COLO829 (cell line): Measurements from ENCODE around the gene SYPL2.
"Not testable (repeated sequence)": the region's sequence is repeated elsewhere in the genome, so short reads cannot be mapped to it uniquely, and the experiment has no call there.

Experiments used
- DNase-seq: peaks from one replicate; pipeline ENCODE4 v3.0.0; 2012; ENCODE audit warnings: low spot score

SYPL2 gene

DNA sequence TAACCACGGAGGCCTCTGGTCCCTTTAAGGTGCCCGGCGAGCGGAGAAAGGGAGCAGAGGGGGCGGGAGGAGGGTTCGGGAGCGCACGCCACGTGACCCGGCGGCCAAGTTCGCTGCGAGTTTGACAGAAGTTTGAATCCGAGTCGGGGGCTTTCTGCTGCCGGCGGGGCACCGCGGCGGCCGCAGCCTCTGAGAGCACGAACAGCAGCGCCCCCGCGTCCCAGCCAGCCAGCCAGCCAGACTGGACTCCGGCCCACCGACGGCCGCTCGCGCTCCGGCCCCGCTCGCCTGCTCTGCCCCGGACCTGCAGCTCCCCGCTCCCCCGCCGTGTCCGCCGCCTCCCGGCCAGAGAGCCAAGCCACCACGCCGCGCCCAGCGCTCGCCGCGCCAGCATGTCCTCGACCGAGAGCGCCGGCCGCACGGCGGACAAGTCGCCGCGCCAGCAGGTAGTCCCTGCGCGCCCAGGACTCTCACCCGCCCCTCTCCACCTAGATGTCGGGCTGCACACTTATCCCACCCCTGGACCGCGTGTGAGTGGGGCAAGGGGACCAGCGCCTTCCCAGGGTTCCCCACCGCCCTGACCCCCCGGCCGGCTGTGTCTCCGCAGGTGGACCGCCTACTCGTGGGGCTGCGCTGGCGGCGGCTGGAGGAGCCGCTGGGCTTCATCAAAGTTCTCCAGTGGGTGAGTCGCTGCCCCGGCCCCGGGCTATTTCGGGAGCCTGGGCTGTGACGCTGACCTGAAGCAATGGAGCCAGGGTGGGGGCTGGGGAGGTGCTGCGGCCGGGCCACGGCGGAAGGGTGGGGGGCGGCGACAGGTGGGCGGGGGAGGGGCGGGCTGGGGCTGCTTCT is at the start of gene SYPL2:
SYPL2 (plus strand) TSS at position 95 of the 849 bp plus-strand sequence; CDS start at position 393, 298 bp downstream.
- no peak for DNase-seq

DNA sequence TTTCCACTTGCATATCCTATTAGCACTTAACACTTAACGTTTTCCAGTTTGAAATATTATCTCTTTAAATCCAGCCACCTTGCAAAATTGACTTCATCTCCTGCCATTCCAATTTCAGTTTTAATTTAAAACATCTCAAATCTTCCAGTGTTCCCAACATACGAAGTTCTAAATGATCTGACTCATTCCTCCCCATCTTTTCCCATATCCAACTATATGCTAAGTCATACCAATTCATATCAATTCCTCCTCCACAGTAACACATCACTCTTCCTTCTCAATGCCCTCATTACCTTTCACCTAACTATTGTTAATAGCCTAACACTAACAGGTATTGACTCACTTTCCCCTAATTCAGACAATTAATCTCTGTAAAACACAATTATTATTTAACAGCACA is 42.8 kb upstream of the SYPL2 start:
- DNase-seq: no peak

GRCh38 chr1:109425391-109426280 is 40.7 kb upstream of the SYPL2 start:
- DNase-seq: no peak

- DNase-seq: peak; percentile 82
Observed at GRCh38 chr1:109426281-109427170, 39.8 kb upstream of the SYPL2 start, which contains the start of gene PSMA5. PSMA5 (minus strand) TSS chr1:109426448; CDS start chr1:109426330, 118 bp downstream.

DNA sequence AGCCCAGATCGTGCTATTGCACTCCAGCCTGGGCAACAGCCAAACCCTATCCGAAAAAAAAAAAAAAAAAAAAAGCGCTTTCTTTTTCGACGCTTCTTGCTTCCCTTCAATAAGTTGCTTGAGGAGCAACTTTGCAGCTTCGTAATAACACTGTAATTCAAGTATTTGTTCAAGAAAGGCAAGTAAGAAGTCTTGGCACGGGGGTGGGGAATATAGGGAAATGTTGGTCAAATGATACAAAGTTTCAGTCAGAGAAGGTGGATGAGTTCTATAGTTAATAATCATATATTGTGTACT is 39.2 kb upstream of the SYPL2 start:
- no peak for DNase-seq

DNA sequence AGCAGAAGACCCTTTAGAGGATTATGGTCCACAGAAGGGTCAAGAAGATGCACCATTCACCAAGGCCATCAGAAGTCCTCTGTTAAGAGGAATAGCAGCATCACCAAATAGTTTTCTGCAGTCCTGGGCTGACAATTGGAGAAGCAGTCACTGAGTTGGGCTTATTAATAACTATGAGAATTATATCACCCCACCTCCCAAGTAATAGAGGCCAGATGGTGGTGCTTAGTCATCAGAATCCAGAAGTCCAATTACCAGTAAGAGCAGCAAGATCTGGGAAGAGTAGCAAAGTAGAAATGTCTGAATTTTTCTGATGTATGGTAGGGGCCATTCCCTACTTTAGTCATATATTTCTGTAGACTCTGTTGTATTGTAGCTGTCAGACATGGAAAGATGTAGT is 34.0 kb upstream of the SYPL2 start:
- DNase-seq: no peak

DNA sequence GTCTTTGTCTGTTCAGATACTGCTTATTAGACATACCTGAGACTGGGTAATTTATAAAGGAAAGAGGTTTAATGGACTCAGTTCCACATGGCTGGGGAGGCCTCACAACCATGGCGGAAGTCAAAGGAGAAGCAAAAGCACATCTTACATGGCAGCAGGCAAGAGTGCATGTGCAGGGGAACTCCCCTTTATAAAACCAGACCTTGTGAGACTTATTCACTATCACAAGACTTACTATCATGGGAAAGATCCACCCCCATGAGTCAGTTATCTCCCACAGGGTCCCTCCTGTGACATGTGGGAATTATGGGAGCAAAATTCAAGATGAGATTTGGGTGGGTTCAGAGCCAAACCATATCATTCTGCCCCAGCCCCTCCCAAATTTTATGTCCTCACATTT is 33.0 kb upstream of the SYPL2 start:
- no peak for DNase-seq

- no peak for DNase-seq
Observed at GRCh38 chr1:109434484-109434883, 31.9 kb upstream of the SYPL2 start.

DNA sequence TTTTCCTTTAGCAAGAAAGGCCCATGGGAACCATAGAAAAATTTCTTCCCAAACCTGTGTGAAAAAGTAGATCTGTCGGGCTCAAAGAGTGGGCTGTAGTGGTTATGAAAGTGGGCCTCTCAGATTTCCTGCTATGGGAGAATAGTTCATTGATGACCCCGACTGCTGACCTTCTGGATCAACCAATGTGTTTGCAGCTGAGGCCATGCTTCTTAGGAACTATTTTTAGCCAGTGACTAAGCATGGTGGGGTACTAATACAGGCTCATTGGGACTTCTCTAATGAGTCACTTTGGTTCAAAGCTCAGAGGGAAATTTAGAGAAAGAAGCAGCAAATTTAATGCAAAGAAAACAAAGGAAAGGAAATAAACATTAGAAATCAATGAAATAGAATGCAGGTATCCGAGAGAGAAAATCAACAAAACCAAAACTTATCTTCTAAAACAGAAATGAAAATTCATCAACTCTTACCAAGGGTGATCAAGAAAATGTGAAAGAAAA is 27.5 kb upstream of the SYPL2 start:
- DNase-seq: peak; percentile 29

GRCh38 chr1:109441069-109441468 is 25.3 kb upstream of the SYPL2 start:
- DNase-seq: no peak

- no peak for DNase-seq
Observed at GRCh38 chr1:109443476-109443875, 22.9 kb upstream of the SYPL2 start.

DNA sequence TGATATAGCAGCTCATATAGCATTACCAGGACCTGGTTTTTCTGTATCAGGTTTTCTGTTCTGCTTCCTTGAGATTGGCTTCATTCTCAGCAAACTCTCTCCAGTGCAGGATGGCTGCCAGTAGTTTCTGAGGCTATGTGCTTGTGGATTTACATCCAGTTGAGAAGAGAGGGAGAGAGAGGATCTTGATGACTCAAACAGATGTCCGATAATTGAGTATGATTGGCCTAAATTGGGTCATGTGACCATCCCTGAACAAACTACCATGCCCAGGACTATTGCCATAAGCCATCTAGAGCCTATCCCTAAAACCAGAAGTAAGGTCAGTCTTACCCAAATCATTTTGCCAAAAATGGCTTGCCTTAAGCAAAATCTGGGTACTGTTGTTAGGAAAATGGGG is 22.0 kb upstream of the SYPL2 start:
- DNase-seq: no peak

GRCh38 chr1:109445949-109446695 is 20.2 kb upstream of the SYPL2 start:
- DNase-seq: not testable (repeated sequence)

GRCh38 chr1:109447524-109447923 is 18.8 kb upstream of the SYPL2 start:
- no peak for DNase-seq

DNA sequence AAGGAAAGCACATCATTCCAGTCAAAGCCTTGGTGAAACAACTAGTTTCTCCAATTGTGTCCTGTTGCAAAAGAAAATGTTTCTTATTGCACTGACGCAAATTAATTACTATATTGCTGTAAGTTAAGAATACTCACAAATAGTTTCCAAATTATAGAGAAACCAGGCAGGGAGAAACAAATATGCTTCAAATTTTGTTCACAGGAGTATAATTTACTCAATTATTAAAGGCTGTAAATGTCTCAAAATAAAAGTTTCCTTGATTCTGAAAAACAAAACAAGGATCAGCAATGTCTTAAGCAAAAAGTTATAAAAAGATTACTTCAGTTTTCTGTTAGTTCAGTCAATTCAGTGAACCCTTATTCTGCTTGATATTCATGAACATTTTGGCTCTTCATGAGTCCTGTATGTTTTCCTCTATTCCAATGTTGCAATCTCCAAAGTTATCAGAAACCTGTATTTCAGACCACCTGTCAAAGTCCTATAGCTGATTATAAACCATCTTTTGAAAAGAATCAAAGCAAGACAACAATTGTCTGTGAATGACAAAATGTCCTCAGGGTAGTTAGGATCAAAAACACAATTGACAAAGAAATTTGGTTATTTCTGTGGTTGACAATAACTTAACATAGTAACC is 11.7 kb upstream of the SYPL2 start:
- no peak for DNase-seq

- DNase-seq: no peak
Observed at GRCh38 chr1:109457819-109458218, 8.5 kb upstream of the SYPL2 start.

GRCh38 chr1:109466125-109466451 is 258 bp upstream of the SYPL2 start:
- DNase-seq: no peak

- no peak for DNase-seq
Observed at GRCh38 chr1:109467301-109467777, 993 bp downstream of the SYPL2 start.

DNA sequence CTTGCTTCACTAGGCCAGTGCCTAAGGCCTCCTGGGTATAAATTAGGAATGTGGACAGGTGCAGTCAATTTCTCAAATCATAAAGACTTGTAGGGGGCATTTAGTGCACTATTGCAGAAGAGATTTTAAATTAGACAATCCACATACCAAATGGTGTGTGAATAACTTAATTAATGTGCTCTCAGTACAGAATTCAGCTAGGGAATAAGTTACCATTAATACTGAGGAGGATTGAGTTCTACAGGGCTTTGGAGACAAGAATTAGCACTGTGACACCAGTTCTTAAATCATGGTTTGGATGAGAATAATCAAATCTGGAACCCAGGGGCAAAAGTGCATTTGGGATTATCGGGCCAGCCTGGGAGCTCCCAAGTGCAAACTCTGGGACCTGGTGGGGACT is 1.7 kb downstream of the SYPL2 start:
- DNase-seq: no peak

- DNase-seq: no peak
Observed at GRCh38 chr1:109468903-109469302, 2.6 kb downstream of the SYPL2 start.

- DNase-seq: no peak
Observed at GRCh38 chr1:109470245-109470644, 3.9 kb downstream of the SYPL2 start.
